Osteocyte (in vitro differentiated cells): ENCODE measurements around the gene HOXD11. TPM values are rescaled to one million over a fixed set of nuclear protein-coding genes. Genes with fewer than 3 reads are reported as not detected.

Source experiments
- DNase-seq: peaks from one replicate; pipeline ENCODE4 v3.0.0; 2021; ENCODE audit warnings: mixed read lengths; ENCODE audit not compliant: unreplicated experiment; ENCODE audit errors: extremely low spot score
- H3K27ac Mint-ChIP-seq: one replicate; pipeline ENCODE4 v1.8.0; 2021; ENCODE audit warnings: mild to moderate bottlenecking, mixed read lengths; ENCODE audit not compliant: unreplicated experiment
- H3K27me3 Mint-ChIP-seq: one replicate; pipeline ENCODE4 v1.8.0; 2021; ENCODE audit warnings: mixed read lengths; ENCODE audit not compliant: unreplicated experiment
- H3K36me3 Mint-ChIP-seq: one replicate; pipeline ENCODE4 v1.8.0; 2021; ENCODE audit warnings: mixed read lengths; ENCODE audit not compliant: unreplicated experiment
- H3K4me1 Mint-ChIP-seq: one replicate; pipeline ENCODE4 v1.8.0; 2021; ENCODE audit warnings: mixed read lengths; ENCODE audit not compliant: unreplicated experiment
- H3K4me3 Mint-ChIP-seq: one replicate; pipeline ENCODE4 v1.8.0; 2021; ENCODE audit warnings: mild to moderate bottlenecking, moderate library complexity, mixed read lengths; ENCODE audit not compliant: unreplicated experiment
- H3K9me3 Mint-ChIP-seq: one replicate; pipeline ENCODE4 v1.8.0; 2021; ENCODE audit warnings: mixed read lengths; ENCODE audit not compliant: unreplicated experiment
- total RNA-seq: library from RNA; stranded (reverse); gene quantifications from 2 replicates; pipeline ENCODE4 v1.2.1, GENCODE V29; 2021
- TF ChIP-seq, protein P1 (sequence below): fragments of 200-600 bp; sonication (generic); IDR thresholded peaks from 2 replicates; pipeline ENCODE4 v1.5.0; 2021; ENCODE audit warnings: antibody characterized with exemption, mild to moderate bottlenecking, moderate library complexity

Gene HOXD11
- total RNA-seq, 1 donor from 2014 or later = not detected

GRCh38 chr2:176137906-176138305 lies 30.8 kb downstream of the HOXD11 start:
- Mint-ChIP-seq H3K36me3 (peaks cover 5% of the 10 kb centered on the region), H3K27me3 (peaks cover 87% of the 10 kb centered on the region), H3K9me3 (peaks cover 4% of the 10 kb centered on the region), H3K4me3 (no peak overlapping the region), H3K4me1 (peaks cover 11% of the 10 kb centered on the region), H3K27ac (no peak overlapping the region)
- no peak for DNase-seq
- TF ChIP-seq, protein P1, sequence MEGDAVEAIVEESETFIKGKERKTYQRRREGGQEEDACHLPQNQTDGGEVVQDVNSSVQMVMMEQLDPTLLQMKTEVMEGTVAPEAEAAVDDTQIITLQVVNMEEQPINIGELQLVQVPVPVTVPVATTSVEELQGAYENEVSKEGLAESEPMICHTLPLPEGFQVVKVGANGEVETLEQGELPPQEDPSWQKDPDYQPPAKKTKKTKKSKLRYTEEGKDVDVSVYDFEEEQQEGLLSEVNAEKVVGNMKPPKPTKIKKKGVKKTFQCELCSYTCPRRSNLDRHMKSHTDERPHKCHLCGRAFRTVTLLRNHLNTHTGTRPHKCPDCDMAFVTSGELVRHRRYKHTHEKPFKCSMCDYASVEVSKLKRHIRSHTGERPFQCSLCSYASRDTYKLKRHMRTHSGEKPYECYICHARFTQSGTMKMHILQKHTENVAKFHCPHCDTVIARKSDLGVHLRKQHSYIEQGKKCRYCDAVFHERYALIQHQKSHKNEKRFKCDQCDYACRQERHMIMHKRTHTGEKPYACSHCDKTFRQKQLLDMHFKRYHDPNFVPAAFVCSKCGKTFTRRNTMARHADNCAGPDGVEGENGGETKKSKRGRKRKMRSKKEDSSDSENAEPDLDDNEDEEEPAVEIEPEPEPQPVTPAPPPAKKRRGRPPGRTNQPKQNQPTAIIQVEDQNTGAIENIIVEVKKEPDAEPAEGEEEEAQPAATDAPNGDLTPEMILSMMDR = no peak

DNA sequence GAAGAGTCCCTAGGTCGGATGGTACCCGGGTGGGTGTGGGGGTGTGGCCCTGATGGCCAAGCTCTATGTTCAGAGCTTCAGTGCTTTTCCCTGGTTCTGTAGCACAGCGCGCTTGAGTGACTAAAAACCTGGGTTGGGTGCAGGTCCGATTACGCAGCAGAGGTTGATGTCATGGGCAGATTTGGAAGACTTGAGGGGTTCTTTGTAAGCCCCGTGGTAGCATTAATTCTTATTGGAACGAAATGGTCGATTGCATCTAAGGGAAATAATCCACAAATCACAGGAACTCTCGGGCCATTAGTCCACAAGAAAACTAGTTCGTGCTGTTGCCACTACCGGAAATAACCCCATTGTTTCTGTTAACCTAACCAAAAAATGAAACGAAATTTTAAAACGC lies 31.4 kb downstream of the HOXD11 start:
- H3K36me3 Mint-ChIP-seq = peaks cover 5% of the 10 kb centered on the region
- peaks cover 11% of the 10 kb centered on the region for H3K4me1 Mint-ChIP-seq
- no peak overlapping the region for H3K27ac Mint-ChIP-seq
- TF ChIP-seq, protein P1 = no peak
- DNase-seq = no peak
- peaks cover 4% of the 10 kb centered on the region for H3K9me3 Mint-ChIP-seq
- no peak overlapping the region for H3K4me3 Mint-ChIP-seq
- H3K27me3 Mint-ChIP-seq = peaks cover 87% of the 10 kb centered on the region

- TF ChIP-seq, protein P1 = no peak
- H3K9me3 Mint-ChIP-seq = peaks cover 4% of the 10 kb centered on the region
- peaks cover 86% of the 10 kb centered on the region for H3K27me3 Mint-ChIP-seq
- peaks cover 5% of the 10 kb centered on the region for H3K36me3 Mint-ChIP-seq
- no peak overlapping the region for H3K4me3 Mint-ChIP-seq
- peaks cover 11% of the 10 kb centered on the region for H3K4me1 Mint-ChIP-seq
- H3K27ac Mint-ChIP-seq = no peak overlapping the region
- DNase-seq = no peak
Measured at GRCh38 chr2:176138923-176139660, 32.0 kb downstream of the HOXD11 start.

- Mint-ChIP-seq H3K27ac (no peak overlapping the region), H3K4me3 (no peak overlapping the region), H3K36me3 (peaks cover 5% of the 10 kb centered on the region), H3K9me3 (peaks cover 4% of the 10 kb centered on the region), H3K4me1 (peaks cover 11% of the 10 kb centered on the region), H3K27me3 (peaks cover 84% of the 10 kb centered on the region)
- TF ChIP-seq, protein P1 = no peak
- no peak for DNase-seq
Measured at GRCh38 chr2:176139661-176140512, 32.8 kb downstream of the HOXD11 start.
